Dedifferentiated amniotic fluid mesenchymal stem cell (primary cell): ENCODE measurements around the gene NDUFAF4.
A peak's percentile ranks its signal among the peaks of the same experiment; 100 is the strongest.
"Not testable (repeated sequence)": the region's sequence is repeated elsewhere in the genome, so short reads cannot be mapped to it uniquely, and the experiment has no call there.

Experiments
- DNase-seq: peaks from one replicate; pipeline ENCODE4 v3.0.0-alpha.2; 2016; ENCODE audit errors: extremely low spot score

NDUFAF4 gene

DNA sequence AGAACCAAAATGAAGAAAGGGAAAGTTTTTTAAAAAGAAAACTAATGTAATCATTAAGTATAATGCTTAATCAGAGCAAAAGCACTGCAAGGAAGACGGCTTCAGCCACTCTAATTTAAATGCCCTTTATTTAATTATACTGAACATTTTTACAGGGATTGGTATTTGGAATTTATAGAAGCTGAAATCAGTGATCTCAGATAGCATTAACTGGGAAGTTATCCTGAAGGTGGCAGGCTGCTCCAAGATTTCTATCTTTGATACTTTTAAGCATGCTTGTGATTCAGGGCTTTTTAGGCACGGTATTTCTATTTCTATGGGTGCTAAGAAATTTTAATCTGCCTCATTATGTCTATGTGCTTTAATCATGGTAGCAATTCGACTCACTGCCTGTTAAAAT lies 1.3 kb upstream of the NDUFAF4 start:
- peak; percentile 65 for DNase-seq

DNA sequence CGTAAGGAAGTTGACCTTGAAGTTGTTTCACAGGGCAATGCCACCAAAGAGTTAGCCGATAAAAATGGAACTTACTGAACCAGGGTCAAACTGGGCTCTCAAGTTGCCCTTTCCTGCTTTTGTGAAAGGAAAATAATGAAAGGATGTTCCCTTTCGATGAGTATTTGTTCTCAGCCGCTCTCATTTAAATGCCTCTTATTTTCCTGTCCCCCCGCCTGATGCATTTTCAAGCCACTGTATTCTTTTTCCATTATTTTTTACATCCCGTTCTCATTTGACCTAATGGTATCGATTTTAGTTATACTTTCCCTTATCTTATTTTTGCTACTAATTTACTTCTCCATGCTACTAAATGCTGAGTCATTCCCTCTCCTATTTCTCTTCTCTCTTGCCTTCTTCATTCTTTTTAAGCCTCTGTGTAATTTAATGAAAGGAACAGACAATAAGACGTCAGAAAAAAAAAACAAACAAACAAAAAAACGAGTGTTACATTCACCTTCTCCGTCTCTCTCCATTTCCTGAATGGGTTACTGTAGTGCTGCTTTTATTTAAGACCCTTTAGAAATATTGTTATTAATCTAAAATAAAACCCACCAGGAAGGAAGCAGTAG lies 655 bp upstream of the NDUFAF4 start:
- peak; percentile 43 for DNase-seq

DNA sequence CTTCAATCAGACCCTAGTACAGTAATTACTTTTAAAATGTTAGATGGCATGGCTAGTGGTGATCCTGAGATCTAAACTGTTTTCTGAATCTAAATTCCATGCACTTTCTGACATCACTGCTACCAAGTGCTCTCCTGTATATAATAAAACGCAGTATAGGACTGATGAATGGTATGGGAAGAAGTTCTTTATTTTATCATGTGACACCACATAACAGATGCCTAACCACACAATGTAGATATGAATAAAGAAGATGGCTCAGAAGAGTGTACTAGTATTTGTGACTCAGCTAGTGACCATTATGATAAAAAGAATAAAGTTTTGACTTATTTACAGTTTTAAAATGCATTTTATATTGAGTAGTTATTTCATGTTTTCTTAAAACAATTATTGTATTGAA lies 8.5 kb downstream of the NDUFAF4 start:
- DNase-seq: no peak

DNA sequence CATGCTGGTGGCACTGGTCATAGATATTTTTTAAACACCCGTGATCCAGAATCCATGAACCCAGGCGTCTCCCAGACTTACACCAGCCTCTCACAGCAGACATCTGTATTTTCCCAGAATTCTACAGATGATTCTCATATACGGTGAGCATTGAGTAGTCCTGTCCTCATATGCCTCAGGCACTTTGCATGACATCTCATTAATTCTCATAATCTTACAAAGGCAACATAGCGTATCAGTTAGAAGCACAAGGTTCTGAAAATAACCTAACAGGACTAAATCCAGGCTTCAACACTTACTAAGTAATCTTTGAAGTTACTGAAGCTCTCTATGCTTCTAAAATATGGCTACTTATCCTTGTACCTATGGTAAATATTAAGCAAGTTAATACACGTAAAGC lies 8.9 kb downstream of the NDUFAF4 start:
- DNase-seq: no peak

DNA sequence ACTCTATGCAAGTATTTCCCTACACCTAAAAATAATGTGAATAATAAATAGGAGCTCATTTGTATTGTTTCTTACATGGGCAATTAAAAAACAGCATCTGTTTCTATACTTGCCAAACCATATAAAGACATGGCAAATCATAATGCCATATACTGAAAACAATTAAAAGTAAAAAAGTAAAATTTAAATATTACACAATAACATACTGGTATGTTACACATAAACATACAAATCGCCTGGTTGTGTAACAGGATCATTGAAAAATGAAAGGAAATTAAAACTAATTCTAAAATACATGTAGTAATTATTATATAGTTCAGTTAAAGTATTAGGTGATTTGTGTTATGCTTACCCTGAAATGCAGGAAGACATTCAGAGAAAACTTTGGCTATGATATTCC lies 11.2 kb downstream of the NDUFAF4 start:
- no peak for DNase-seq

DNA sequence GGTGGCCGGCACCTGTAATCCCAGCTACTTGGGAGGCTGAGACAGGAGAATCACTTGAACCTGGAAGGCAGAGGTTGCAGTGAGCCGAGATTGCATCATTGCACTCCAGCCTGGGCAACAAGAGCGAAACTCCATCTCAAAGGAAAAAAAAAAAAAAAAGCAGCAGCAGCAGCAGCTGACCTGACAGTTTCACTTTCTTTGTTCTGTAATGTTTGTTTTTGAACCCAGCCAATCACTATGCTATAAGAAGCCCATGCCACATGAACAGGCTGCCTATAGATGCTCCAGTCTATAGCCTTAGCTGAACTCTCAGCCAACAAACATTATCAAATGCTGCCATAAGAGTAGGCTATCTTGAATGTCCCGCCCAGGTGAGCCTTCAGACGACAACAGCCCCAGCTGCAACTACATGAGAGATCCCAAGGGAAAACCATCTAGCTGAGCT lies 12.5 kb downstream of the NDUFAF4 start:
- not testable (repeated sequence) for DNase-seq

DNA sequence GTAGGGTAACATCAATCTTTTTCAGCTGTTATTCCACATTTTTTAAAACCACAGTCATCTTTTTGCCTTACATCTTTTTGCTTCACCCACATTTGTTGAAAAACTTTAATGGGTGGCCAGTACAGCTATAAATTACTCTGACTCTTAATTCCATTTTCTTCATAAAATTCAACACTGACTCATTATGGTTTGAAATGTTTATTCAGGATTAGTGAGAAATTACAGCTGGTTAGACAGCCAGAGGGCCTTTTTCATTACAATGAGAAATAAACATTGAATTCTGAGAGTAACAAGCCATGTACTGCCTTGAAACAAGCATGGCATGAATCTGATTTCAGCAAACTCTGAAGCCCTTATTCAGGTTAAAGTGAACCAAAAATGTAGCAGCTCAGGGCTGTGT lies 19.5 kb downstream of the NDUFAF4 start:
- no peak for DNase-seq

DNA sequence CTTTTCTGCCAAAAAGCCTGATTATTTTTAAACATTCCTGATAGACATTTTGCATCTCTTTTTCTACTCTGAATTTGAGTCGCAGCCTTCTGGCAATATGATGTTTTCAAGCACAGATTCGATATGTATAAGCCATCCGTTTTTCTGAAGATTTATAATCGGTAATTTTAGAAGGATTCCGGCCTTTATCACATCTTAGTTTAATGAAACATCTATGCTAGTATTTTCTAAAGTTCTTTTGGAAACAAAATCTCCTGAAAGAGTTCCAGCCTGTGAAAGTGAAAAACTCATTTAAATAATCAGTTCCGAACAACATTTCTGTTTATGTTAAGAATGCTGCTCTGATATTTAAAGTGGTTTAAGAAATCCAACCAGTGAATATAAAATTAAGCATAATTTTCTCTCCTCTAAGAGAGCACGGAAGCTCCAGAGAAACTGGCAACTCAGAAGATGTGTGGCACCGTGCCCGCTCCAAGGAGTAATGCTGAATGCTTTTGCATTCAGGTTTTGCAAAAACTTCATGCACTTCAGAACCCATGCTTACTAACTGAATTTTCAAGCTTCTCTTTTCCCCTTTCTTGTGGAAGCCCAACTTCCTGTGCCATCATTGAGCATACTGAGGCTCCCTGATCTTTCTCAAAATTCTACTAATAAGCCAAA lies 20.7 kb downstream of the NDUFAF4 start:
- no peak for DNase-seq

DNA sequence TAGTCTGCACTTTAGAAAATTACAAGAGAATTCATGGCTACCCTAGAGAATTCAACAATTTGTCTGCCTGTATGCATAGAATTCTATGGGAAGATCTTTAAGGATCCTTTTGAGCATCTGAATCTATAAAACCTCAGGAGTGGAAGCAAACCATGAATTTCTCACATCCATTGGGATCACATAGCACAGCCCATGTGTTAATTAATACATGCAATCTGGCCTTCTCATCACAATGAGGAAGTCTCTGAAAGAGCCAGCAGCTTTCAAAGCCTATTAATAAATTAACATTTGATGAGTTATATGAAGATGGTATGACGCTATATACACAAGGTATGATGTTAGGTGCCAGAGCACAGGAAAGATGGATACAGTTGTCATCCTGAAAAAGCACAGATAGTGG lies 24.7 kb downstream of the NDUFAF4 start:
- no peak for DNase-seq

DNA sequence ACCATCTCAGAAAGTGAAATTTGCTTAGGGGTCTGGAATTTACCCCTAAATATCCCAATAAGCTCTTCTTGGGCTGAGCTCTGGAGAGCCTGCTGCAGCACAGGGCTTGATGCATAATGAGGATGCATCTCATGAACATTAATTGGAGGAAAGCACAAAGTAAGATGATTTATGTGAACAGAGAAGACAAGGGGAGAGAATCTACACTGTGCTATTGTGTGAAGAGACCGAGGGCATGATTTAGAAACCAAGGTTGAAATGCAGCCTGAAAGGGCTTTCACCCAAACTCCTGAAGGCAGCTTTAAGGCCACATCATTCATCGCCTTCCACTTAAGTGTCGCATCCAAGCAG lies 32.7 kb downstream of the NDUFAF4 start:
- DNase-seq: no peak

DNA sequence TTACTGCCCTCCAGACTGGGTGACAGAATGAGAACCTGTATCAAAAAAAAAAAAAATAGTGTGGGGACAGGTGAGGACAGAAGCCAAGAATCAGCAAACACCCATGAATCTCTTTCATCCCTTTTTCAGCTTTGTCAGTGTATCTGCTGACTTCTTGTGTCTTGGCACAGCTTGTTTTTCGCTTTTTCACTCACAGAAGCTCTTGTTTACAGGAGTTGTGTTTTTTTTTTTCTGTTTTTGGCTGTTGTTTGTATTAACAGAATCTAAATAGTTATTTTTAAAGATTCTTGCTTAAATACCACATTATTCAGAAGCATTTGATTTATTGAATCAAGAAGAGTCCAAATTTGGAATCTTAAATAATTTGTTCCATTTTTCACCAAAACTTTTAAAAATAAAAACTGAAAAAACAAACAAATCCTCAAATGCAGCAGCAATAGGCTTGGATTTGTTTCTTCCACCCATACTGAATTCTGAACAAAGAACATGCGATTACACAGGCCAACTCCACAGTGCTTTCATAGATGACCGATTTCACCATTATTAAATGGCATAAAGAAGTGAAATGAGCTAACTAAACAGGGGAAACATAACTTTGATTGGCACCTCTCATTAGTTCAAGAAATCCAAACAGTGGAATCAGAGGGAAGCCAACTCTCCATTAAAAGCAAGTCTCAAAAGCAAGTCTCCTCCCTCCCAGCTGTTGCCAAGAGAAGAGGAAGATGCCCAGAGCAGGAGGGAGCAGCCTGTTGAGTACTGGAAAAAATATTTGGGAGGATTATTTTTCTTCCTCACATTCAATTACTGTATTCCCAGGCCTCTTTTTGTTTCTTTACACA lies 33.3 kb downstream of the NDUFAF4 start:
- DNase-seq: no peak

DNA sequence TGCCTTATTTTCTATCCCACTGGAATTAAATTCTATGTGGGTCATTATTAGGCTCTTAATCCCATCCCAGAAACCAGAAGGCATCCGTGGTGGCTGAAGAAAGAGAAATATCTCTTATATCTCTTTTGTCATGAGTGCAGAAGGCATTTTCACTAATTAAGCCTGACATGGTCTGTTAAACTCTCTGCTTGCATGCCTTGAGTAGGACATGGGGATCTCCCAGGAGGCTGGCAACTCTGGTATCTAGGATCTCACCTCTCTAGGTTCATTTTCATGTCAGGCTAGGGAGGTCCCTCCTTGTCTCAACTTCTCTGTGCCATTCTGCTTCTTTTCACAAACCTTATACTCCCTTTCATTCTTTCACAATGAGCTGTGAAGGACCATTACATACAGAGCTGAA lies 35.1 kb downstream of the NDUFAF4 start:
- no peak for DNase-seq

DNA sequence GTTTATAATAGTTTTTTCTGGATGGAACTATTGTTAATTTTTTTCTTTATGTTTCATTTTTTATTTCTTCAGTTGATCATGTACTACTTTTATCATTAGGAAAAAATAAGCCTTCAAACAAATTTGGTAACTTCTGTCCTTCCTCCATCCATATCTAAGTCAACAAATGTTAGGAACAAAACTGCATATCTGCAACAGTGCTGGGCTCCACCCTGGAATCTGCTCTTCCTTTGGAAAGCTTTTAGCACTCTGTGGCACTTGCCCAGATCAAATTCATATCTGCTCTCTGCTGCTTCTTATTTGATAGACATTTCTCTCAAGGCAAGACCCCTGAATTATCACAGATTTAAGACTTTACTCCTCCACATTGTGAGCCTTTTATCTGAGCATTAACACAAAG lies 36.1 kb downstream of the NDUFAF4 start:
- no peak for DNase-seq

DNA sequence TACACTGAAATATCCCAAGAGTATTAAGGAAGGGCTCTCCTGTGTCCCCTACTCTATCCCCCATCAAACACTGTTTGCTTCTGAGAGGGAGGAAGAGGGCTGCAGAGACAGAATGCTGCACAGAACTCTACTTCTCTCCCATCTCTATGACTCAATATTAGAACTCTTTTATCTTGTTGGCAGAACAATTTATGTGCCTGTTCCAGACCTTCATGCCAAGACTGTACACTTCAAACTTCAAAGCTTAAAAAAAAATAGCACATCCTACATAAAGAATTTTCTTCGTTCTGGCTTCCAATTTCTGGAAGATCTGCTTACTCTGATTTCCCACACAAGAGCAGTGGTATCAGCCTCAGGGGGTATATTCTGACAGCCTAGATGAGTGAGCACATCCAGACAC lies 40.8 kb downstream of the NDUFAF4 start:
- no peak for DNase-seq

DNA sequence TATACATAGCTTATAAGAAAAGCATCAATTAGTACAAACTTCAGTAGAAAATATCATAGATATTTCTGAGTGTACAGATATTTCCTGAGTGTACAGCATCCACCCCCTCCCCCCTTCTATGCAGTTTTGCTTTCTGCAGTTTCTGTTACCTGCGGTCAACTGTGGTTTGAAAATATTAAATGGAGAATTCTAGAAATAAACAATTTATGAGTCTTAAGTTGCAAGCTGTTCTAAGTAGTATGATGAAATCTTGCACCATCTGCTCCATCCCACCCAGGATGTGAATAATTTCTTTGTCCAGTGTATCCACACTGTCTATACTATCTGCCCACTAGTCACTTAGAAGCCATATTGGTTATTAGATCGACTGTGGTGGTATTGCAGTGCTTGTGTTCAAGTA lies 44.6 kb downstream of the NDUFAF4 start:
- no peak for DNase-seq

DNA sequence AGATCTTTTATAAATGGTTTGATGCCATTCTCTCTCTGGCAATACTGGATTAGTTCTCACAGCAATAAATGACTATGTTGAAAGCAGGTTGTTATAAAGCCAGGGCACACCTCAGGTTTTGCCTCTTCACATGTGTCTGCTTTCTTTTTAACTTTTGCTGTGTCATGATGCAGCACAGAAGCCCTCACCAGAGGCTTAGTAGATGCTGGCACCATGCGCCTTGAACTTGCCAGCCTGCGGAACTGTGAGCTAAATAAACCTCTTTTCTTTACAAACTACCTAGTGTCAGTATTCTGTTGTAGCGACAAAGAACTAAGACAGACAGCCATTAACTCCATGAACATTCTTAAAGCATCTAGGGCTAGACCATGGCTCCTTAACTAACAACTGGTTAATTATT lies 45.1 kb downstream of the NDUFAF4 start:
- DNase-seq: no peak

DNA sequence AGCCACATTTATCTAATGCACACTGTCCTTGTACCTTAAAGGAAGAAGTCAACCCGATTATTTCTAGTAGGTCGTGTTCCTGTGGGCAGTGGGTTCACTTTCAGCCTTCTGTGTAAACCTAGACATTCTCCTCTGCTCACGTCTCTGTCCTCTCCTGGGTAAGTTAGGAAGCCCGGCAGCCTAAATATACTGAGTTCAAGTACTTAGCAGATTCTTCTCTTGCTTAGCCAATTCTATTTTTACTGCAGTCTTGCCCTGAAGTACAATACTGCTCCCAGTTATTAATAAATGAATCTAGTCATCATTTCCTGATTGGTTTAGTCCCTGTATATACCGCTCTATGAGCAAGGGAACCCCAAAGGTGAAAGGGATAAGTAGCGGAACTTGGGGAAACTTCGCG lies 45.8 kb downstream of the NDUFAF4 start:
- DNase-seq: no peak

DNA sequence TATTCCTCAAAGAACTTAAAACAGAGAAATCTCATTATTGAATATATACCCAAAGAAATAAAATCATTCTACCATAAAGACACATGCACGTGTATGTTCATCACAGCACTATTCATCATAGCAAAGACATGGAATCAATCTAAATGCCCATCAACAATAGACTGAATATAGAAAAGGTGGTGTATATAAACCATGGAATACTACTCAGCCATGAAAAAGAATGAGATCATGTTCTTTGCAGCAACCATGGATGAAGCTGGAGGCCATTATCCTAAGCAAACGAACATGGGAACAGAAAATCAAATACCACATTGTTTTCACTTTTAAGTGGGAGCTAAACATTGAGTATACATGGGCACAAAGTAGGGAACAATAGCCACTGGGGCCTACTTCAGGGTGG lies 48.1 kb downstream of the NDUFAF4 start:
- no peak for DNase-seq

DNA sequence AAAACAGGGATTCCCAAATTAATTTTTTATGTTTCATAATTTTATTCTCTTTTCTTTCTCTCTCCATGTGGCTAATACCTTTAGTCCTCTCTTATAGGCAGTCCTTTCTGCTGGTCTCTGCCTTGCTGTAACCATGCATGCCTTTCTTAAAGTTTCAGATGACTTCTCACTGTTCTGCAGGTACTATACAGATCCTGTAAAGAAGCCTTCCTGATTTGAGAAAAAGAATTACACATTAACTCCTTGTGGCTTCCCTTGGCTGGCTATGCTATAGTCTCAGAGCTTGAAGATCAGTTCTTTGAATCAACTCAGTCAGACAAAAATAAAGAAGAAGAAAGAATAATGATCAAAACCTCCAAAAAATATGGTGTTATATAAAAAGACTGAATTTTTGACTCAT lies 53.2 kb downstream of the NDUFAF4 start:
- DNase-seq: no peak

DNA sequence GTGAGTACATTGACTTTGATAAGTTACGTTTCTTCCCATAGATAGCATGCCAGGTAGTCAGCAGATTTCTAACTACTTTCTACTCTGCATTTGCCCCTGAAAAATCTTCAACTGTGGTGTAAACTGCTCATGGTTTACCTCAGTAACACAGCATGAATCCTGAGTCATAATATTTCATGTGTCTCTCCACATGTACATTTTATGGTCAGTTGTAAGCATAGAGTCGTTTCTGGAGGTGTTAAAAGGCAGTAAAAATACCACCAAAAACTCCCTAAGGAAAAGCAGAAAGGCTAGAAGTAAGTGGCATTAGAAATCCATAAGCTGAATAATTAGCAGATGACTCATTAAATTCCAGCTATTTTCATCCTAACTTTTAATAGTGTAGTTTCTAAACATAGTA lies 56.3 kb downstream of the NDUFAF4 start:
- no peak for DNase-seq
